ENCODE data around the gene ICAM4.
"Not testable (repeated sequence)": the region's sequence is repeated elsewhere in the genome, so short reads cannot be mapped to it uniquely, and the experiment has no call there.

Gene ICAM4

DNA sequence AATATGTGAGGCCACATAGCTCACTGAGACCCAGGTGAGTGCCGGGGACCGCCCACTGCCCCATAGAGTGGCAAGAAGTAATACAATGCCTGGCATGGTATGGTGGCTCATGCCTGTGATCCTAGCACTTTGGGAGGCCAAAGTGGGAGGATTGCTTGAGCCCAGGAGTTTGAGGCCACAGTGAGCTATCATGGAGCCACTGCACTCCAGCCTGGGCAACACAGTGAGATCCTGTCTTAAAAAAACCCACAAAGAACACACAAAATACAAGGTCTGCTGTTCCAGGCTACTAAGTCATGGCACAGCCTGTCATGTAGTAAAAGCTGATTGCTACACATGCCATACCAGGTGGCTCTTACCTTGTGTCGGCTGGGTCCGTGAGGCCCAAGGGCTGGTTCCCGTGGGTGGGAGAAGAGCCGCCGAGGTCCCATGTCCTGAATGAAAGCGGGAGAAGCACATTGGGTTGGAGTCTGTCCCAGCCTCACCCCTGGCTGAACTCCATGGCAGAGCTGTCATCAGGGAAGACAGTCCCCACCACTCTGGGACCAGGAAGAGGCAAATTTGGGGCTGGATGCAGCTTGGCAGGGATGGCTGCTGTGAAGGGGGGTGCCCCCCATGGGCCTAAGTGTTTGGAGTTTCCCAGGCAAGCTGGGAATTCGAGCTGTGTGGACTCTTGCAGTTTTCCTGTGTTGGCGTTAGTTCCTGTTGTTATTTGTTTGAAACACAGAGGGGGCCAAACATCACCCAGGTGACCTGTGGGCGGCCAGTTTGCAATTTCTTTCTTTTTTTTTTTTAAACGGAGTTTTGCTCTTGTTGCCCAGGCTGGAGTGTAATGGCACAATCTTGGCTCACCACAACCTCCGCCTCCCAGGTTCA lies 32.3 kb downstream of the ICAM4 start:
- DNase-seq (ENCODE audit: low read depth in 2 of 2): no peak

DNA sequence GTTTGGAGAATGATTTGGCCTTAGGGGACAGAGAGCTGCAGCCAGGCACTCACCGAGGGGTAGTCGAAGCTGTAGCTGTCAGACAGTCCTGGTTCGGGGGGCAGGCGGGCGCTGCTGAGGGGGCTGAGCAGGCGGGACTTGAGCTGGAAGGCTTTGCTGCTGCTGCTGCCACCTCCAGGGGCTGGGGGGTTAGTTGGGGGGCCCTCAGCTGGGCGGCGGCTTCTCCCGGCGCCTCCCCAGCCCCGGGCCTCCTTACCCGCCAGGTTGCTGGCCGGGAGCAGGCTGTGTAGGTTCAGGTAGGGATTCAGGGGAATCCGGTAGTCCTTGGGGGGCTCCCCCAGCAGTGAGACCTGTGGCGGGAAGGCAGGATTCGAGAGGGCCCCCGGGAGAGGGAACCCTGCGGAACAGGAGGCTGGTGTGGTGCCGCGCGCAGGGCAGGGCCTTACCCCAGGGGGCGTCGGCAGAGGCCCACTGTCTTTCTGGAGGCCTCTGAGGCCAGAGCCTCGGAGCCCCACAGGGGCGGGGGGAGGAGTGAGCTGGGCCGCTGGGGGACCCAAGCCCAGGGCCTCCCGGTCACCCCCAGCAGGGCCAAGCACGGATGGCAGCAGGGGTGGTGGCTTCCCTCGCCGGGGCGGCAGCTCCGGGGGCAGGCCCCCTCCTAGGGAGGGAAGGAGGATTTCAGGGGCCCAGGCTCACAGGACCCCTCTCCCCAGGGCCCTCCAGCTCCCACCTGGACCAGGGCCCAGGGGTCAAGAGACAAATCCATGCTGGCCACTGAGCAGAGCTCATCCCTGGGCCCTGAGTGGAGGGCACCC lies 34.1 kb downstream of the ICAM4 start:
- no peak for DNase-seq (ENCODE audit: low read depth in 2 of 2)

DNA sequence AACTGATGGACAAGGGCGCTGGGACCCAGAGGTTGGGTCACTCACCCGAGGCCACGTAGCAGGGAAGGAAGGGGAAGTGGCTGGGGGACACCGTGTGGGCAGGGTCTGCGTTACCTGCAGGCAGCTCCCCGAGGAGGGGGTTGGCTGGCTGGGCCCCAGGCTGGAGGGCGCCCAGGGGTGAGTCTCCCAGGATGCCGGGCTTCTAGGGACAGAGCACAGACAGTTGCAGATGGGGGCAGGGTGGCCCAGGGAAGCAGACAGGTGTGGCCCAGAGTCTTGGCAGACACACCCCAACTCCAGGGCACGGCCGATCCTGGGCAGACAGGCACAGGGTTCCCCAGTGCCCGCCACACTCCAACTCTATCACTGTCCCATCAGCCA lies 34.7 kb downstream of the ICAM4 start:
- no peak for DNase-seq (ENCODE audit: low read depth in 2 of 2)

DNA sequence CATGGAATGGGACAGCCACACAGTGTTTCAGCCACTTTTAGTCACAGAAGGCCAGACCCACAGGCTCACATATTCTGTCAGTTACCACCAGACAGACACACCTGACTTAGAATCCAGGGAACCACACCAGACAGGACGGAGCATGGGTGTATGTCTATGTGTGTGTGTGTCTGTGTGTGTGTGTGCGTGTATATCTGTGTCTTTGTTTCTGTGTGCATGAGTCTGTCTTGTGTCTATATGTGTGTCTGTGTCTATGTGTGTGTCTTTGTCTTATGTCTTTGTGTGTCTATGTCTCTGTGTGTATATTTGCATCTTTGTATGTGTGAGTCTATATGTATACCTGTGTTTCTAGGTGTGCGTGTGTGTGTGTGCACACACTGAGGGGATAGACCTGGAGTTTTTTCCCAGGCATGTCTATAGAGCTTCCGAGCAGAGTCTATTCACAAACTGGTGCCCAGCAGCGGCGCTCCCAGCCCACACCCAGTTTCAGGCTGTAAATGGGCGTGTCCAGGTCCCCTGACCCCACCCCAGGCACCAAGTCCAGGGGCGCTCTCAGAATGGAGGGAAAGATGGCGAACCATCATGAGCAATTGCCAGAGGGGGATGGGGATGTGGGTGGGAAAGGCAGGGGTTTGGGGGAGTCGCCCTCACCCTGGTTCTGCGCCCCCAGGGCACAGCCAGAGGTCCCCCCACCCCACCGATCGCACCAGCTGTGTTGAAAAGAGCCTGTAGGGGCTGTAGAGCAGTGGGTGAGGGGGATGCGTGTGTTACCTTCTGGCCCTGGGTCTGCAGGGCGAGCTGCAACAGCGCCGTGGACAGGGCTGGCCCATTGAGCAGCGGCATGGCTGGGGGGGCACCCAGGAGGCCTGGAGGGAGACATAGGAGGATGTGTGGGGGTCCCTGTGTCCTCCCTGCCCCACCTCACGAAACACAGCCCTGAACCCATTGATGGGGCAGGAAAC lies 35.4 kb downstream of the ICAM4 start:
- no peak for DNase-seq (ENCODE audit: low read depth in 2 of 2)

DNA sequence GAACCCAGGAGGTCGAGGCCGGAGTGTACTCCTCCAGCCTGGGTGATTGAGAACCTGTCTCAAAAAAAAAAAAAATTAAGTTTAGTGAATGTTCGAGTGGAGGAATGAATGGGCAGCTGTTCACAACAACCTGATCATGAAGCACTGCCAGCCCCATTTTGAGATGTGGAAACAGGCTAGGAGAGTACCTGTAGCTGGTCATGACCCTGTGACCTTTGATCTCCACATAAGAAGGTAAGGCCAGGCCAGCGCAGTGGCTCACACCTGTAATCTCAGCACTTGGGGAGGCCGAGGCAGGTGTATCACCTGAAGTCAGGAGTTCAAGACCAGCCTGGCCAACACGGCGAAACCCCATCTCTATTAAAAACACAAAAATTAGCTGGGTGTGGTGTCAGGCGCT lies 39.0 kb downstream of the ICAM4 start:
- DNase-seq (ENCODE audit: low read depth in 2 of 2): no peak

DNA sequence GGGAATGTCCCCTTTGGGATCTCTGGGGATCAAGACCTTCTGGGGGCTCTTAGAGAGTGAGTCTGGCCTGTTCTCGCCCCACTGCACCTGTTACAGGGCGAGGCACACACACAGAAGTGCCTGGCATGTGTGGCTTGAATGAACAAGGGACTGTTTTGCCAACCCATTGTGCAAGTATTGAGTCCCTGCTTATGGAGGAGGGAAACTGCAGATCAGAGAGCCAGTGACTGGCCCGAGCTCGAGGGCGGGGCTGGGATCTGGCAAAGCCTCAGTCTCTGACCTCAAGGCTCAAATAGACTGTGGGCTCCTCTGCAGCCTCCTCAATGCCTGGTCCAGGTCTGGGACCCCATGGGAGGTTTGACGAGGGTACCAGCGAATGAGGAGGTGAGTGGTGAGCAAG lies 41.0 kb downstream of the ICAM4 start:
- DNase-seq (ENCODE audit: low read depth in 2 of 2): no peak

DNA sequence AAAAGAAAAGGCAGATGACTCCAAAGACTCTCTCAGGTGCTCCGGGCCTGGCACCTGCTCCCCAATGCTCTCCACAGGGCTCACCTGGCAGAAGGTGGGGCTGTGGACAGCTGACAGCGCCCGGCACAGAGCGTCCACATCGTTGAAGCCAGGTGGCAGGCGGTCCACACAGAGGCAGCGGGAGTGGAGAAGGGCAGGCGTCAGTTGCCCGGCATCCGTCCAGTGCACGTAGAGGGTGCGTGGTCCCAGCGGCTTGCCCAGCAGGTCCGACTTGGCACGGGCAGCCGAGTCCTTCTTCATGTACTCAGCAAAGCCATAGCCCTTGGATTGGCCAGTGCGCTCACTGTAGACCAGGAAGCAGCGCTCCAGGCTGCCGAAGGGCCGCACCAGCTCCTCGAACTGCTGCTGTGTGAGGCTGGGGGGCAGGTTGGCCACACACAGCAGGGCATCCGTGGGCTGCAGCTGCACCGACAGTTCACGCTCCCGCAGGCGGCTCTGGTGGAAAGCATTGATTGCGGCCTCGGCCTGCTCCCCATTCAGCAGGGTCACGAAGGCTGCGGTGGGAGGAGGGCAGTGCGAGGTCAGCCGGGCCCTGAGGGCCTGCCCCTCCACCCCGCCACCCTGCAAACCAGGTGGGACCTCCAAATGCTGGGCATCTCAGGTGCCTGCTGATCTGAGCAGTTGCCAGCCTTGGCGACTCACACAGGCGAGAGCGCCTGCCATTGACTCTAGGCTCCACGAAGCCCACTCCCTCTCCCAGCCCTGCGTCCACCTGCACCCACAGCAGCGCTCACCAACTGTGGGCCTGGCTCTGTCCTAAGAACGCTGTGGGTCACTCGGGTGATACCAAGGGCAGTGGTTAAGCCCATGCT lies 42.0 kb downstream of the ICAM4 start:
- DNase-seq (ENCODE audit: low read depth in 2 of 2): no peak

DNA sequence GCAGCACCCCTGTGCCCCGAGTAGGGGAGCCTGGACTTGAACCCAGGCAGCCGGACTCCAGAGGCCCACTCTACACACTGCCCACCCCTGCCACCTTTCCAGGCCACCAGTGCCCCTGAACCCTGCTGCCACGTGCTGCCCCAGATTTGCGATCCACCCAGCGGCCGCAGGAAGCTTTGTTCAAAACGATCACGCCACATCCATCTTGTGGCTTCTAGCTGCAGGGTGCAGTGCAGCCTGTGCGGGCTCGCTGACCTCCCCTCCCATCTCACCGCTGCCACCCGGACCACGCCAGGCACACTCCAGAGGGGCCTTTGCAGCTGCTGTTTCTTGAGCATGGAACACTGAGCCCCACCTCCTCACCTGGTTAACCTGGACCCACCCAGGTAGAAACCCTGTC lies 42.8 kb downstream of the ICAM4 start:
- no peak for DNase-seq (ENCODE audit: low read depth in 2 of 2)

DNA sequence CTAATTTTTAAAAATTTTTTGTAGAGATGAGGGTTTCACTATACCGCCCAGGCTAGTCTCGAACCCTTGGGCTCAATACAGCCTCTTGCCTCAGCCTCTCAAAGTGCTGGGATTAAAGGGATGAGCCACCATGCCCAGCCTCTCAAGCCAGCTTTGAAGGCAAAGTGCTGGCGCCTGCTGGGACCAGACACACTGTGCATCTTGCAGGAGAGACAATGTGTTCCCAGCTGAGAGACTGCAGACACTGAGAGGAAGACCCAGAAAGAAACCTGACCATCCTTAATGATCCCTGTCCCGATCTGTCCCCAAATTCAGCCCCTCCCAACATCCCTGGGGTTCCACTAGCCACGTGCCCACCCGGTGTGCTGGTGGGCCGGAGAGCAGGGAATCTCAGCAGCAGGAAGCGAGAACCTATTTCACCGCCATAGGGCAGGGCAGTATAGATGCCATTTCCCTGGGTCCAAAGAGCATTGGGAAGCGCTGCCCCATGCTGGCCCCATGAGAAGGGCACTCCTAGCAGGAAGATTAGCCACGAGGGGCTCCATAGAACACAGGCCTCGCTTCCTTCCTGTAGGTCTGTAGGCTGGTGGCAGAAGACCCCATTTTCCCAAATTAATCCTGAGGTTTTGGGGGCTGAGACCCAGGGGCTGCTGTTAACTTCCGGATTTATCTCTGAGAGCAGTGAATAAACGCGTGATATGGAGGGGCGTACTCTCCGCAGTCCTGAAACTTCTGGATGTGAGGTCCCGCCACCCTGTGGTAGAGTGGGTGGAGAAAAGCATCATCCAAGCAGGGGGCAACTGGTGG lies 45.6 kb downstream of the ICAM4 start:
- DNase-seq (ENCODE audit: low read depth in 2 of 2): no peak

DNA sequence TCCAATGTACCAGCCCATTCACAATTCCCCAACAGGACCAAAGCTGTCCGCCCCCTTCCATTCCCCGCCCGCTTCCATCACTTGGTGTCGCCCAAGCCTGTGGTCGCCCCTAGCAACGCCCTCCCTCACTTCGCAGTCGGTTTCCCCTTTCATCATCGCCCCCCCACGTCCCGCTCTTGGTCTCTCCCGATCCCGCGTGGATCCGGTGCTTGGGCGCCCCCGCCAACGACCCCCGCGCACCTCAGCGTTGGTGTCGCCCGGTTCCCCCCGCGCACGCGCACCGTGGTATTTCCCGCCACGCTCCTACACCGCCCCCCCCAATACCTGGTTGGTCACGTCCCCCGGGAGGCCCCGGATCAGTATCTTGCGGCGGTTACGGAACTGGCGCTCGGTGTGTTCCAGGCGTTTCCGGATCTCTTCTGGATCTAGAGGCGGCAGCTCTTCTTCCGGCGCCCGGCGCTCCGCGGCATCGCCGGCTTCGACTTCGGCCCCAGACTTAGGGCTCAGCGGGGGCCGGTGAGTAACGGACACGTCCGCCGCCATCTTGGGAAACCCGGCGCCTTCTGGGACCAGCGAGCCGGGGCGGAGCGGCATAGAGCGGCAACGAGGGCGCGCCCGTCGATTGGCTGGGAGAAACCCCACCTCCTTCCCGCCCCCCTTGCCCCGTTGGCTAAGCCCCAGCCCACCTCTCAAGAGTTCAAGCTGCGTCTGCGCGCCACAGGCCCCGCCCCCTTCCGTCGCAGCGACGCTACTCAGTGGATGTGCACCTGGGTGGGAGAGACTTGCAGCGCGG lies 46.4 kb downstream of the ICAM4 start, which contains the start of gene RAVER1:
Gene RAVER1, minus strand, starts transcription at position 565 of the 793 bp plus-strand sequence. Its CDS starts 22 bp downstream, at position 543.
- DNase-seq (ENCODE audit: low read depth in 2 of 2): peak; percentile 95

DNA sequence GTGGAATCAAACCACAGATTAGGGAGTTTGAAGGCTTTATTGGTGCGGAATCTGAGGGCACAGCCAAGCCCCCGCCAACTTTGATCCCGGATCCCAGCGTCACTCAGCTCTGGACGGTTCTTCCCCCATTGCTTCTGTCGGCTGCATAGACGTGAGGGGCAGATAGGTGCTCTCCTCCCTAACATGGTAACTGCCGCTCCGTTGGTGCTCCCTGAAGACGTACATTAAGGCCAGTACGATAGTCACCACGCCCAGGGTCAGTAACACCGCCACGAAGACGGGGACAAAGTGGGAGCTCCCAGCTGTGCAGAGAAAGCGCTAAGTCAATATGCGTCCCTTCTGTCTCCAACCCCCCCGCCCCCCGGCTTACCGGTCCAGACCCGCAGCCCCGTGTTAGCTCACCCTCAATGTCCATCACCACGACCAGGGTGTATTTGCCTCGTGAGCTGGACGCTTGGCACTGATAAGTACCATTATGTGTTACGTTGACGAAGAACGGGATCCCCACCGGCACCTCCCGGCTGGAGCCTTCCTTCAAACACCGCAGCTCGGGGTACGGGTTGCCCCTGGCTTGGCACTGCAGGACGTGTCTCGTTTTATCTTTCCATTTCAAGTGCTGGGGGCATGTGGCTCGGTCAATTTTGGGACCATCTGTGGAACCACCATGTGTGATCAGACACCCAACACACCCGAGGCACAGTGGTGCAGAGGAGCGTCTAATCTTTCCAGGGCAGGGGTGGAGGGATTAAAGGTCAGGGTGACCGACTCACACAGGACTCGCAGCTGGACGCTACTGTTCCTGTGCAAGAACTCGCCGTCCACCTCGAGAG lies 47.2 kb downstream of the ICAM4 start:
- no peak for DNase-seq (ENCODE audit: low read depth in 2 of 2)

DNA sequence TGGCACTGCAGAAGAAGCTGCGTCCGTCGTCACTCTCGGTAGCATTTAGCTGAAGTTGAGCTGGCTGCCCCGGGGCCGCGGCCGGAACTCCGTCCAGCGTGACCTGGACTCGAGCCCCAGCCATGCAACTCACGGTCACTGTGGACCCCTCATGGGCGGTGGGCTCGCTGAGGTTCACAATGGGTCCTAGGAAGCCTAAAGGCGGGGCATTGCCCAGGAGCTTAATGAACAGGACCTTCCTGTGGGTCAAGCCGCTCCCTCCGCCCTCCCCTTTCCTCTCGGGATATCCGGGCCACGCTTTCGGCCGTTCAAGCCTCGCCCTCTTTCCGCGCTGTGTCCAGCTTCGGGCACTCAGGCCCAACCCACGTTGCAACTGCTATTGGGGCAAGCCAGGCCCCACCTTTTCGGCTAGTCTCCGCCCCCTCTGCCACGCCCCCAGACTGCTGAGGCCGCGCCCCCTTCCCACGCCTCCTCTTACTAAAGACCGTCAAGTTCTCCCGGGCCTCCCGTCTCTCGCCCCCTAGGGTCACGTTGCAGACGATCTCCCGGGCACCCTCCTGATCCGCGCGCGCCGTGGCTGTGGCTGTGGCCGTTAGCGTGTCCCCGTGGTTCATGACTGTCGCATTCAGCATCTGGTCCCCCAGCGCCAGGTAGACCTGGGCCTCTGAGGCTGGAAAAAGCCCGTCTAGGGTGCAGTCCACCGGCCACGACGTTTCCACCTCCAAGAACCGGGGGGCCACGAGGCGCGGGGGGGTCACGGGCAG lies 48.0 kb downstream of the ICAM4 start:
- no peak for DNase-seq (ENCODE audit: low read depth in 2 of 2)

DNA sequence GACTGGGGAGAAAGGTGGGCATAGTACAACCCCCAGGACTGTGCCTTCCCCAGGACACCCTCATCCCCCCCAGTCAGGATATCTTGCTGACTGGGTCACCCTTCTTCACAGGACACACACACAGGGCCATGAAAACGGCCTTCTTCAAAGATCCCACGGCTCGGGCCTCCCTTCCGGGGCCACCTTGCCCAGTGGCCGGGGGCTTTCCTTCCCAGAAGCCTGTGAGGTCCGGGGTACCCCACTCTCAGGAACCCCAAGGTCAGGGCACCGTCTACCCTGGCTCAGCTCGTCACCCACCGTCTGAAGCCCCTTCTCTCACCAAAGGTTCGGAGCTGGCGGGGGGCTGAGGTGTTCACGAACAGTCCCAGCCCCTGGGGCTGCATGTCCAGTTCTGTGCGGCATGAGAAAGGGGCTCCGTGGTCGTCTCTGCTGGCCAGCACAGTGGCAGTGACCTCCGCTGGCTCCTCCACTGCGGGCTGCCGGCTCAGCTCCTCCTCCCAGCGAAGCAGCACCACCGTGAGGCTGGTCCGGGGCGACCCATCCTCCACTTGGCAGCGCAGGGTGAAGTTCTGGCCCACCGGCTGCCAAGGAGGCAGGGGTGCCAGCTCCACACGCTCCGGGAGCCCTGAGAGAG lies 48.7 kb downstream of the ICAM4 start:
- no peak for DNase-seq (ENCODE audit: low read depth in 2 of 2)

DNA sequence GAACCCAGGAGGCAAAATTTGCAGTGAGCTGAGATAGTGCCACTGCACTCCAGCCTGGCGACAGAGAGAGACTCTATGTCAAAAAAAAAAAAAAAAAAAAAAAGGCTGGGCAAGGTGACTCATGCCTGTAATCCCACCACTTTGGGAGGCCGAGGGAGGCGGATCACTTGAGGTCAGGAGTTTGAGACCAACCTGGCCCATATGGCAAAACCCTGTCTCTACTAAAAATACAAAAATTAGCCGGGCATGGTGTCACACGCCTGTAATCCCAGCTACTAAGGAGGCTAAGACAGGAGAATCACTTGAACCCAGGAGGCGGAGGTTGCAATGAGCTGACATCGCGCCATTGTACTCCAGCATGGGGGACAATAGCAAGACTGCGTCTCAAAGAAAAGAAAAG lies 50.0 kb downstream of the ICAM4 start:
- DNase-seq (ENCODE audit: low read depth in 2 of 2): not testable (repeated sequence)

Measured in stimulated activated CD8-positive, alpha-beta memory T cell treated with anti-CD3 and anti-CD28 coated beads, Interleukin-7, amount 100 ng/mL, for 1 hour (primary cell).